Kidney (tissue), 14 donors: ENCODE measurements around the gene F12. TPM values are rescaled to one million over a fixed set of nuclear protein-coding genes. Genes with fewer than 3 reads are reported as not detected.

Experiments used
- DNase-seq, 5 donors: peaks; one replicate each; pipeline ENCODE4 v3.0.0-alpha.2; 2013 to 2020
- FAIRE-seq: peaks from 2 replicates; lab custom pipeline; 2012; peaks lifted over from hg19 to GRCh38; lab: Jason Lieb, UNC
- H3K27ac ChIP-seq, 2 donors: one replicate each; pipeline ENCODE4 v1.7.0; 2013; ENCODE audit warnings: low read depth in 2 of 2, low read length in 2 of 2, inconsistent platforms in 1 of 2
- H3K27me3 ChIP-seq: one replicate; pipeline ENCODE4 v1.7.1; 2013; ENCODE audit warnings: low read length, inconsistent platforms; ENCODE audit not compliant: control insufficient read depth, insufficient read depth
- H3K36me3 ChIP-seq, 3 donors: one replicate each; pipeline versions ENCODE4 v1.7.0 to v1.7.1; 2013; ENCODE audit warnings: low read length in 3 of 3, control low read depth in 1 of 3, inconsistent platforms in 1 of 3; ENCODE audit not compliant: insufficient read depth in 3 of 3, control insufficient read depth in 2 of 3
- H3K4me1 ChIP-seq, 3 donors: one replicate each; pipeline versions ENCODE4 v1.7.0 to v1.7.1; 2013; ENCODE audit warnings: low read length in 3 of 3, inconsistent platforms in 1 of 3, low read depth in 1 of 3; ENCODE audit not compliant: control insufficient read depth in 2 of 3, insufficient read depth in 2 of 3
- H3K4me3 ChIP-seq, 3 donors: one replicate each; pipeline versions ENCODE4 v1.7.0 to v1.8.1; 2013; ENCODE audit warnings: low read length in 3 of 3, control low read depth in 1 of 3, inconsistent platforms in 1 of 3
- H3K9ac ChIP-seq, 3 donors: one replicate each; pipeline versions ENCODE4 v1.7.0 to v1.7.1; 2013; ENCODE audit warnings: low read length in 3 of 3, control low read depth in 1 of 3, inconsistent platforms in 1 of 3
- H3K9me3 ChIP-seq, 3 donors: one replicate each; pipeline versions ENCODE4 v1.7.0 to v1.7.1; 2013; ENCODE audit warnings: low read length in 3 of 3, control low read depth in 1 of 3, inconsistent platforms in 1 of 3; ENCODE audit not compliant: control insufficient read depth in 2 of 3, insufficient read depth in 1 of 3
- intact Hi-C: fragments of 100-400 bp; cut with DNase I; formaldehyde crosslinking; loops from one replicate; pipeline ENCODE4 v1.11.1; 2022
- polyA plus RNA-seq: library from polyadenylated mRNA; stranded (reverse); fragments of 350-450 nt; fragmentation: Illumina TruSeq; extraction: RNeasy Lipid Tissue Mini Kit (QIAGEN cat#74804); gene quantifications from one replicate; pipeline ENCODE4 v1.2.3, GENCODE V29; 2014; ENCODE audit warnings: low read depth, low replicate concordance; ENCODE audit not compliant: insufficient read depth
- total RNA-seq: library from RNA; stranded (reverse); fragmentation: NEBNext Ultra II Directional; extraction: Animal tissue kit (Norgen Biotek cat#: 25700); gene quantifications from one replicate; pipeline ENCODE4 v1.2.1, GENCODE V29; 2021
- TF ChIP-seq, protein P1 (sequence below): IDR thresholded peaks from 3 replicates; pipeline ENCODE4 v1.5.1; 2012; ENCODE audit warnings: mild to moderate bottlenecking, moderate library complexity, borderline replicate concordance; ENCODE audit not compliant: insufficient read depth; ENCODE audit errors: extremely low read depth
- donor health status: control.
- donor health status: control.
- donor health status: control.
- donor health status: control.
- donor health status: control.
- donor health status: DM: yes; HTN: yes; CAD: no.
- donor health status: Normal renal cell carcinoma (clear cell type).

Gene F12
- total and polyA plus RNA-seq, 2 donors from 2014 or later = 3.1 to 4.2 TPM

DNA sequence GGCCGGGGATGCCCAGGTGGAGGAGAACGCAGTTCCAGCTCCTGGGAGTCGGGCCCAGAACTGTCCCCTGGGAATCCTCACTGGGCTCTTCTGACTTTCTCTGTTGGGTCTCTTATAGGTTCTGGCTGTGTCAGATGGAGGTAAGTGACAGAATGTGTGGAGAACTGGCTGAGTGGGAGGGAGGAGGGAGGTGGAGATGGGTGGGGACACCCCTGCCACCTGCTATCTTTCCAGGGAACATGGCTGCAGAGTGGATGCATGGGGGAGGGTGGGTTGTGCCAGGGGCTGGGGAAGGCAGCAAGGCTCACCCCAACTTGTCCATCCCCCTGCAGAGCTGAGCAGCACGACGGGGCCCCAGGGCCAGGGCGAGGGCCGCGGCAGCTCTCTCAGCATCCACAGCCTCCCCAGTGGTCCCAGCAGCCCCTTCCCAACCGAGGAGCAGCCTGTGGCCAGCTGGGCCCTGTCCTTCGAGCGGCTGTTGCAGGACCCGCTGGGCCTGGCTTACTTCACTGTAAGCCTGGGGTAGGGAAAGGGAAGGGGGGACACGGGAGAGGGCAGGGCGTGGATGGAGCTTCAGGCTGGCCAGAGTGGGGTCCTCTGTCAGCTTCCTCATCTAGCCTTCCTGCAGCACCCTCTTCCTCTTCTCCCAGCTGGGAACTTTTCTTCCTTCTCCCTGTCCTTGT is 43.4 kb downstream of the F12 start:
- intact Hi-C loops = no loop called here
- Histone ChIP-seq H3K36me3 (no peaks in the 10 kb centered on the region), H3K9me3 (no peaks in the 10 kb centered on the region), H3K9ac (peak overlapping the region in 2 of 3 donors; percentile 2 to 73), H3K27me3 (no peaks in the 10 kb centered on the region), H3K27ac (peak overlapping the region; percentile 98 to 99), H3K4me3 (peak overlapping the region in 2 of 3 donors; percentile 36 to 69), H3K4me1 (peaks cover 3 to 48% (median 38%) of the 10 kb centered on the region in 3 donors)
- TF ChIP-seq, protein P1, sequence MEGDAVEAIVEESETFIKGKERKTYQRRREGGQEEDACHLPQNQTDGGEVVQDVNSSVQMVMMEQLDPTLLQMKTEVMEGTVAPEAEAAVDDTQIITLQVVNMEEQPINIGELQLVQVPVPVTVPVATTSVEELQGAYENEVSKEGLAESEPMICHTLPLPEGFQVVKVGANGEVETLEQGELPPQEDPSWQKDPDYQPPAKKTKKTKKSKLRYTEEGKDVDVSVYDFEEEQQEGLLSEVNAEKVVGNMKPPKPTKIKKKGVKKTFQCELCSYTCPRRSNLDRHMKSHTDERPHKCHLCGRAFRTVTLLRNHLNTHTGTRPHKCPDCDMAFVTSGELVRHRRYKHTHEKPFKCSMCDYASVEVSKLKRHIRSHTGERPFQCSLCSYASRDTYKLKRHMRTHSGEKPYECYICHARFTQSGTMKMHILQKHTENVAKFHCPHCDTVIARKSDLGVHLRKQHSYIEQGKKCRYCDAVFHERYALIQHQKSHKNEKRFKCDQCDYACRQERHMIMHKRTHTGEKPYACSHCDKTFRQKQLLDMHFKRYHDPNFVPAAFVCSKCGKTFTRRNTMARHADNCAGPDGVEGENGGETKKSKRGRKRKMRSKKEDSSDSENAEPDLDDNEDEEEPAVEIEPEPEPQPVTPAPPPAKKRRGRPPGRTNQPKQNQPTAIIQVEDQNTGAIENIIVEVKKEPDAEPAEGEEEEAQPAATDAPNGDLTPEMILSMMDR = no peak
- no peak for FAIRE-seq
- DNase-seq = peak in 2 of 5 donors; percentile 42 to 75

DNA sequence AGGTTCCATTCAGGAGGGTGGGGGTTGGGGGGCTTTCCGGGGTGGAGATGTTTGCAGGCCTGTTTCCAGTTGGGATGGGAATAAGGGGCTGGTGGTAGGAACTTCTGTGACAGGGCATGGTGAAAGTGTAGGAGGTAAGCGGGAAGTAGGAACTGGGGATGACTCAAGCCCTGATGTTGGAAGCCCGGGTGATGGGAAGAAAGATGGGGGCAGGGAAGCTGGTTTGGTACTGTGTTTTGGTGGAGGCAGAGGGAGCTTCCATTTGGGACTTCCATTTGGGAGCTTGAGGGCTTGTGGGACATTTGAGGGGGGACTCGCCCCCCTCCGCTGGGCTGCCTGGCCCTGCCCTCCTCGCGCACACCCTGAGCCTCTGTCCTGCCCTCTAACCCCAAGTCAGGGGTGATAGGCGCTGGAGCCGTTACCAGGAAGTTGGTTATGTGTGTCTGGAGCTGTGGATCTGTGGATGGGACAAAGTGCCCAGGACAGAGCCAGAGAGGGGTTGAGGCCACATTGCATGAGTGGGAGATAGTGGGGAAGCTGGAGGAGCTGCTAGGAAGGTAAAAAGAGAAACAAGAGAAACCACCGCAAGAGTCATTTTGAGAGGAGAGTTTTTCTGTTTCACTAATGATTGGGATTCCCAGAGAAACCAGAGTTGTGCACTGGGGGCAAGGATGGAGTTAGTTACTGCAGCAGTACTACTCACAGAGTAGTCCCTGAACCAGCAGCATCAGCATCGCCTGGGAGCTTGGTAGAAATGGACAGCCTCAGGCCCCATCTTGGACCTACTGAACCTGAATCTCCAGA is 45.0 kb downstream of the F12 start:
- H3K9me3 ChIP-seq = no peaks in the 10 kb centered on the region
- peaks cover 3 to 41% (median 26%) of the 10 kb centered on the region in 3 donors for H3K4me1 ChIP-seq
- intact Hi-C loops = no loop called here
- H3K9ac ChIP-seq = no peak overlapping the region
- H3K36me3 ChIP-seq = no peaks in the 10 kb centered on the region
- TF ChIP-seq, protein P1 = no peak
- H3K27ac ChIP-seq = no peak overlapping the region
- H3K27me3 ChIP-seq = no peaks in the 10 kb centered on the region
- DNase-seq = peak in 1 of 5 donors; percentile 50
- FAIRE-seq = no peak
- no peak overlapping the region for H3K4me3 ChIP-seq

- Histone ChIP-seq H3K27me3 (no peaks in the 10 kb centered on the region), H3K27ac (peak overlapping the region in 1 of 2 donors; percentile 81), H3K9ac (no peak overlapping the region), H3K4me1 (peaks cover 3 to 34% (median 24%) of the 10 kb centered on the region in 3 donors), H3K4me3 (peak overlapping the region in 1 of 3 donors; percentile 59), H3K36me3 (no peaks in the 10 kb centered on the region), H3K9me3 (no peaks in the 10 kb centered on the region)
- intact Hi-C loops = no loop called here
- FAIRE-seq = no peak
- peak in 1 of 5 donors; percentile 46 for DNase-seq
- TF ChIP-seq, protein P1 = no peak
These were observed 45.8 kb downstream of the F12 start for GRCh38 chr5:177363565-177363964.
